ENCODE data around the gene OR10P1. TPM values are rescaled to one million over a fixed set of nuclear protein-coding genes. Genes with fewer than 3 reads are reported as not detected.

Gene OR10P1
- polyA plus RNA-seq, 2 of the 4 experiments (the other 2 are of a cell fraction) = not detected

GRCh38 chr12:55619354-55620138 lies 17.1 kb upstream of the OR10P1 start (continued):
- TF ChIP-seq SMC3 (IDR thresholded peaks at IDR 0.05) (peak; percentile 86), MAX (IDR thresholded peaks at IDR 0.05) (peak; percentile 95), HMGXB4 (CRISPR knock-in tag; IDR thresholded peaks at IDR 0.05; ENCODE audit: borderline replicate concordance) (no peak), EHF (CRISPR knock-in tag; IDR thresholded peaks at IDR 0.05) (no peak), HEYL (CRISPR knock-in tag; IDR thresholded peaks at IDR 0.05) (no peak), ZNF302 (CRISPR knock-in tag; IDR thresholded peaks at IDR 0.05) (no peak), SREBF2 (IDR thresholded peaks at IDR 0.05) (no peak), ATOH8 (CRISPR knock-in tag; IDR thresholded peaks at IDR 0.05; ENCODE audit: low read depth) (no peak), ZSCAN20 (CRISPR knock-in tag; IDR thresholded peaks at IDR 0.05) (no peak)

GRCh38 chr12:55624056-55624455 lies 12.6 kb upstream of the OR10P1 start:
- H3K4me2 ChIP-seq = no peak overlapping the region
- H3K4me1 ChIP-seq = peaks cover 5% of the 10 kb centered on the region
- DNase-seq (ENCODE audit: low read depth in 1 of 2, low spot score in 1 of 2) = no peak
- H3K9me3 ChIP-seq = no peaks in the 10 kb centered on the region
- TF ChIP-seq ZNF302 (CRISPR knock-in tag; IDR thresholded peaks at IDR 0.05) (no peak), FOSL2 (IDR thresholded peaks at IDR 0.05) (no peak), FOSL2 (CRISPR knock-in tag; IDR thresholded peaks at IDR 0.05) (peak; percentile 29; the same call in 1 of the 2 replicates)
- no peak for ATAC-seq
- H3K4me3 ChIP-seq = no peak overlapping the region
- FAIRE-seq = no peak
- POLR2A ChIA-PET = no interaction called here
- CTCF ChIA-PET = no interaction called here
- H3K27ac ChIP-seq = no peak overlapping the region

GRCh38 chr12:55626154-55626553 lies 10.5 kb upstream of the OR10P1 start:
- no peak overlapping the region for H3K27ac ChIP-seq
- CTCF ChIA-PET = interaction anchor here (1.7 kb wide), 1 partner anchor 438 kb away, joined by 5 read pairs; no protein-coding TSS in a partner anchor
- 20% methylated on average over 4 of the region's 4 CpGs for WGBS (ENCODE audit: missing lambda C conversion rate)
- H3K4me2 ChIP-seq = no peak overlapping the region
- ATAC-seq = no peak
- H3K4me3 ChIP-seq = no peak overlapping the region
- H3K4me1 ChIP-seq = no peaks in the 10 kb centered on the region
- no peak for FAIRE-seq
- H3K9me3 ChIP-seq = no peaks in the 10 kb centered on the region
- no peak for TF ChIP-seq ESRRA (IDR thresholded peaks at IDR 0.05; ENCODE audit: borderline replicate concordance, low read length)
- TF ChIP-seq MAZ (IDR thresholded peaks at IDR 0.05; ENCODE audit: borderline replicate concordance, low read depth, low read length) = no peak
- TF ChIP-seq POLR2A (IDR thresholded peaks at IDR 0.05; ENCODE audit: low read length) = no peak
- TF ChIP-seq NR3C1 (IDR thresholded peaks at IDR 0.05) = no peak
- no peak for TF ChIP-seq ZSCAN20 (CRISPR knock-in tag; IDR thresholded peaks at IDR 0.05)
- no peak for TF ChIP-seq MAFK (IDR thresholded peaks at IDR 0.05; ENCODE audit: partially characterized antibody)
- no peak for DNase-seq (ENCODE audit: low read depth in 1 of 2, low spot score in 1 of 2)
- POLR2A ChIA-PET = no interaction called here

GRCh38 chr12:55629058-55629841 lies 7.4 kb upstream of the OR10P1 start:
- DNase-seq (ENCODE audit: low read depth in 1 of 2, low spot score in 1 of 2) (no peak), FAIRE-seq (no peak), ATAC-seq (no peak)
- Histone ChIP-seq H3K4me1 (no peaks in the 10 kb centered on the region), H3K4me3 (no peak overlapping the region), H3K27ac (no peak overlapping the region), H3K4me2 (no peak overlapping the region), H3K9me3 (no peaks in the 10 kb centered on the region)
- ChIA-PET CTCF (interaction anchor here (1.3 to 4.8 kb wide), 3 partner anchors 10 to 92 kb away, joined by 3 to 23 read pairs (median 3); no protein-coding TSS in a partner anchor), POLR2A (no interaction called here)
- no peak for TF ChIP-seq MAFK (IDR thresholded peaks at IDR 0.05; ENCODE audit: partially characterized antibody)
- TF ChIP-seq CBX8 (IDR thresholded peaks at IDR 0.05) = no peak
- no peak for TF ChIP-seq ELK1 (IDR thresholded peaks at IDR 0.05; ENCODE audit: low read depth, low read length)
- TF ChIP-seq RAD21 (conservative IDR thresholded peaks at IDR 0.05 in 1 of 2, IDR thresholded peaks at IDR 0.05 in 1 of 2) = no peak
- no peak for TF ChIP-seq CHD4 (IDR thresholded peaks at IDR 0.05; ENCODE audit: borderline replicate concordance)
- TF ChIP-seq TP53 (CRISPR knock-in tag; IDR thresholded peaks at IDR 0.05) = no peak
- TF ChIP-seq SREBF2 (IDR thresholded peaks at IDR 0.05) = no peak
- no peak for TF ChIP-seq RNF2 (IDR thresholded peaks at IDR 0.05; ENCODE audit: borderline replicate concordance, low read depth)
- no peak for TF ChIP-seq EP300 (IDR thresholded peaks at IDR 0.05)
- WGBS (ENCODE audit: missing lambda C conversion rate) = 24% methylated on average over 3 of the region's 3 CpGs
